ENCODE results near the gene CAPZA3. TPM values are rescaled to one million over a fixed set of nuclear protein-coding genes. Genes with fewer than 3 reads are reported as not detected.

The CAPZA3 gene
- total RNA-seq, 1 experiment from 2014 or later = not detected

DNA sequence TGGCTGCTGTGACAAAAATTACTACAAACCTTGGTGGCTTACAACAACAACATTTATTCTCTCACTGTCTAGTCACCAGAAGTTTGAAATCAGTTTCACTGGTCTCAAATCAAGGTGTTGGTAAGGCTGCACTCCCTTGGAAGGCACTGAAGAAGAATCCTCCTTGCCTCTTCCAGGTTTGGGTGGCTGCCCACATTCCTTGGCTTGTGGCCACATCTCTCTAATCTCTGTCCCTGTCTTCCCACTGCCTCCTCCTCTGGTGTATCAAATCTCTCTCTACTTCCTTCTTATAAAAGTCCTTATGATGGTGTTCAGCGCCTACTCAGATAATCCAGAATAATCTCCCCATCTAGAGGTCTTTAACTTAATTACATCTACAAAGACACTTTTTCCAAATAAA lies 31.1 kb upstream of the CAPZA3 start:
- H3K4me1 ChIP-seq (ENCODE audit: insufficient read depth, low read length) = no peaks in the 10 kb centered on the region
- no CpG with 5 or more reads among the region's 1 CpG for WGBS (ENCODE audit: extremely low coverage, insufficient read length, low lambda C conversion rate)
- H3K4me1 Mint-ChIP-seq = peaks cover 4% of the 10 kb centered on the region in 2 experiments

More for the DNA sequence above, 31.1 kb upstream of the CAPZA3 start:
- H3K4me3 Mint-ChIP-seq = no peak overlapping the region
- Histone ChIP-seq H2BK12ac (ENCODE audit: insufficient read length, low read depth, low read length) (no peak overlapping the region), H3T11ph (ENCODE audit: low read length) (no peak overlapping the region), H3K18ac (ENCODE audit: insufficient read length, low read depth, low read length) (no peak overlapping the region), H3K27ac (ENCODE audit: insufficient read length, low read depth, low read length) (no peak overlapping the region), H3K4me2 (ENCODE audit: insufficient read depth, insufficient read length, low read length) (no peak overlapping the region), H3K9ac (ENCODE audit: extremely low read depth, insufficient read length, low read length) (no peak overlapping the region), H4K8ac (replicated peaks; ENCODE audit: insufficient read length, low read depth, low read length) (no peak overlapping the region), H3K14ac (ENCODE audit: insufficient read depth, low read length) (no peak overlapping the region), H3K23ac (ENCODE audit: insufficient read length, low read depth, low read length) (no peak overlapping the region), H3K4ac (ENCODE audit: low read depth, low read length) (no peak overlapping the region), H4K91ac (ENCODE audit: insufficient read length, low read depth, low read length) (no peak overlapping the region), H4K5ac (ENCODE audit: insufficient read length, low read depth, low read length) (no peak overlapping the region), H2BK120ac (ENCODE audit: low read depth, low read length, poor library complexity, severe bottlenecking) (no peak overlapping the region), H4K20me1 (ENCODE audit: control insufficient read depth, insufficient read depth, insufficient read length) (no peaks in the 10 kb centered on the region), H2AFZ (ENCODE audit: low read length) (no peak overlapping the region), H3K27me3 (ENCODE audit: insufficient read depth, low read length) (no peaks in the 10 kb centered on the region), H2BK5ac (ENCODE audit: insufficient read length, low read length) (no peak overlapping the region), H2AK5ac (ENCODE audit: insufficient read length, low read length) (no peak overlapping the region), H3K9me3 (ENCODE audit: control insufficient read depth, low read depth, low read length) (no peaks in the 10 kb centered on the region), H3K23me2 (ENCODE audit: insufficient read length, low read depth, low read length, poor library complexity, severe bottlenecking) (no peaks in the 10 kb centered on the region), H2BK15ac (ENCODE audit: low read depth, low read length) (no peak overlapping the region), H3K79me2 (ENCODE audit: insufficient read depth, low read length) (no peaks in the 10 kb centered on the region), H3K79me1 (ENCODE audit: insufficient read depth, low read depth, low read length, poor library complexity, severe bottlenecking) (no peaks in the 10 kb centered on the region), H3K56ac (ENCODE audit: insufficient read length, low read depth, low read length) (no peak overlapping the region), H2BK20ac (ENCODE audit: low read depth, low read length, poor library complexity, severe bottlenecking) (no peak overlapping the region)
- H3K27me3 Mint-ChIP-seq (ENCODE audit: low read depth) = no peaks in the 10 kb centered on the region
- peaks cover 6 to 23% of the 10 kb centered on the region in 2 experiments; a peak in 4 of 5 replicates for H3K9me3 Mint-ChIP-seq
- peaks cover 3 to 6% (median 4%) of the 10 kb centered on the region in 3 experiments; a peak in 5 of 7 replicates for H3K36me3 Mint-ChIP-seq (ENCODE audit: insufficient read depth in 1 of 3, low read depth in 3 of 3)
- TF ChIP-seq CTCF (conservative IDR thresholded peaks at IDR 0.05) = no peak
- DNase-seq = no peak
- no peak overlapping the region for H3K27ac Mint-ChIP-seq
